Measurements from ENCODE around the gene ERCC1.

ERCC1 gene

DNA sequence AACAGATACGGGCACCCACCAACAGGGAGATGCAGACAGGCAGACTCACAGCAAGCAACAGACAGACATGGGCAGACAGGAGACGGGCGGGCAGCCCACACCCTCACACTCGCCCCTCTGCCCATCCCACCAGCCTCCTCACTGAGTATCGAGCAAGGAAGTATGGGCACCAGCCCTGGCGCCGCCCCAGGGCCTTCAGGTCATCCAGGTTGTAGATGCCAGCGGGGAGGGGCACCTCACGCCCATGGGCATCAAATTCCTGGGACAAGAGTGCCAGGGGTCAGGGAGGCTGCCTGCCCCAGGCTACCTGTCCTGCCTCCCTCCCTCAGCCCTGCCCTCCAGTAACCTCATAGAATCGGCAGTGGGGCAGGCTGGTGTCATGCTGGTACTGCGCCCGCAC, 59.0 kb downstream of the ERCC1 start:
- DNase-seq (ENCODE audit: low spot score) = no peak

DNA sequence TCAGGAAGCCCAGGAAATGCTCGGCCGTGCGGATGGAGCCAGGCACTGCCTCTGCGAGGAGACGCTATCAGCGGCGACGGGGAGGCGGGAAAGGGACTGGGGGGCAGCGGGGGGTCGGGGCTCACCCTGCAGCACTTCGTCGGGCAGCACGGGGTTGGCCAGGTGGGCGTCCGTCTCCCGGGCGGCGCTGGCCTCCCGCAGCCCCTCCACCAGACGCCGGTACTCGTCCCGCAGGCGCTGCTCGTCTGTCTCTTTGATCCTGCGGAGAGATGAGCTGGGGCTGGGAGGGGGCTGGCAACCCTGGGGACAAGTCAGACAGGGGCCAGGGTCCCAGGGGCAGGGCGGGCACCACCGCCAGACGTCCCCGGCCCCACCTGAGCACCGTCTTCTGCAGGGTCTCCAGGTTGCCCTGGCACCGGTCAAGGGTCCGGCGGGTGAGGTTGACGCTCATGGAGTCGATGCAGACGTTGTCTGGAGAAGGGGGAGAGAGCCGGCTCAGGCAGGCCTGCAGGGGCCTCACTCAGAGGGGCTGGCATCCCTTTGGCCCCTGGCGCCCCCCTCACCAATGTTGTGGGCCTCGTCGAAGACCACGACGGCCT, 59.8 kb downstream of the ERCC1 start:
- no peak for DNase-seq (ENCODE audit: low spot score)

DNA sequence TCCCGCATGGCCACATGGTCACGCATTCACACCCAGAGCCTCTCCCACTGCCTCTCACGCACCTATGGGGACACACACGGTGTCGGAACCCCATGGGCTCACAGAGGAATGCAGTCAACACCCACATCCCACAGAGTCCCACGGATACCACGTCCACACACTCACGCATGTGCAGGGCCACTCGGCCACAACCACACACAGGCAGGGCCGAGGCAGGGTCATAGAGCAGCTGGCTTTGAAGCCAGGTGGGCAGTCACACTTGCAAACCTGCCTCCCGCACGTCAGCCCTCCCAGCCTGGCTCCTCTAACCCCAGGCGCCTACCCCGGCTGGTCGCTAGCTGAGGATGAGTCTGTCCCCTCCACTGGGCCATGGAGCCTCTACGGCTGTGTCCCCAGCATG, 61.4 kb downstream of the ERCC1 start:
- no peak for DNase-seq (ENCODE audit: low spot score)

DNA sequence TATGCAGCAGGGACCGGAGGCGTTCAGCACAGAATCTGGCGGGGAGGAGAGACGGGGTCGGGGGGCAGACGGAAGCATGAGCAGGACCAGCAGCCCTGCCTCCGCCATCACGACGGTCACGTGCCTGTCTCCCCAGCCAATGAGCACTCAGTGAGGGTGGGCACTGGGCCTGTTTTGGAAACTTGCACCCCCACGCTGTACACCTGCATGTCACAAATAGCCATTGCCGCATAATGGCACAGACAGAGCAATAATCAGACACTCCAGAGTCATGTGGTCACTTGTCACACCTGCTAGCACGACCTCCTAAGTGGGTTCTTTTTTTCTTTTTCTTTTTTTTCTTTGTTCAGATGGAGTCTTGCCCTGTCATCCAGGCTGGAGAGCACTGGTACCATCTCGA, 62.1 kb downstream of the ERCC1 start:
- no peak for DNase-seq (ENCODE audit: low spot score)

DNA sequence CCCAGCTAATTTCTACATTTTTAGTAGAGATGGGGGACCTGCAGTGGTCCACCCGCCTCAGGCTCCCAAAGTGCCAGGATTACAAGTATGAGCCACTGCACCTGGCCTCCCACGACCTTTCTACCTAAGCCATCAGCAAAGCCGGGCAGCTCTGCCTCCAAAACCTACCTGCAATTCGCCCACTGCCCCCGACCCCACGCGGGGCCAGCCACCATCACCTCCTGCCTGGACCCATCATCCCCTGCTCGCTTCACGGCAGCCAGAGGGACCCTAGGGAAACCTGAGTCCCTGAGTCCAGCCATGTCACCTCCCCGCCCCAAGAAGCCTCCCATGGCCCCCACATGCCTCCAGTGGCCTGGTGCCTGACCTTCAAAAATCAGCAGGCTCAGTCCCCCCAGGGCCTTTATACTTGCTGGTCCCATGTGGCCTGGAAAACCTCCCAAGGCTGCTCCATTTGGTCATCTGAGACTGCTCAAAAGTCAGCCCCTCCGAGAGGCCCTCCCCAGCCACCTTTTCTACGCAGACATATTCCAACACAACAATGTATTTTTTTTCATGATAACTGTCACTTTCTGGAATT, 65.4 kb downstream of the ERCC1 start:
- DNase-seq (ENCODE audit: low spot score) = no peak

DNA sequence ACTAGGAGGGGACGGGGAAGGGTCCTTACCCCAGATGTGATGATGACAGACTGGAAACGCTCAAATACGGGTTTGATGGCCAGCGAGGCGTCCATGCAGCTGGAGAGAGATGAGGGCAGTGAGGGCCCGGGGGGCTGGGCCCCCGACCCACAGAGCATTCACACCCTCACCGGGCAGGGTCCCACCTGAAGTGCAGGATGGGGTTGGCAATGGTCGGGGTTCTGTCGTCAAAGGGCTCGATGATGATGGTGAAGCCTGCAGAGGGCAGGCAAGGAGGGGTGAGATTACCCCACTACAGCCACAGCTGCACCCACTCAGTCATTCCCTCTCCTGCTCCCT, 66.3 kb downstream of the ERCC1 start:
- no peak for DNase-seq (ENCODE audit: low spot score)

Data from left forelimb (tissue), 1 donor.